ENCODE results near the gene CAMTA1.
A peak's percentile ranks its signal among the peaks of the same experiment; 100 is the strongest.

CAMTA1 gene

DNA sequence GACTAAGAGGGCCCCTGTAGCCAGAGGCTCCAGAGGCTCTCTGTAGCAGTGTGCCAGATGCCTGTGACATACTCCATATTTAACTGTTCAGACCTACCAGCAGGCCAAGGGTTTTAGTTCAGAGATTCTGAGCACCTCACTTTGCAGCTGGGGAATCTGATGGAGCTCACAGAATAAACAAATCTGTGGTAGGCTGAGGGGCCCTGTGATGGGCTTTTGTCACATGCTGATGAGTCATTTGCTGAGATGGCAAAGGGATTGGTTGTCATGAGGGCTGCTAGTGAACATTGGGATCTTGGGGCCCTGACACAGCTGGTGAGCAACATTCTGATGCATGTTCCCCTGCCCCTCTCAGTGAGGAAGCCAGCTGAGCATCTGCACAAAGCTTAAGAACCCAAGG, 482.2 kb downstream of the CAMTA1 start:
- DNase-seq: peak; percentile 57

GRCh38 chr1:7268983-7269382, 483.7 kb downstream of the CAMTA1 start:
- no peak for DNase-seq

DNA sequence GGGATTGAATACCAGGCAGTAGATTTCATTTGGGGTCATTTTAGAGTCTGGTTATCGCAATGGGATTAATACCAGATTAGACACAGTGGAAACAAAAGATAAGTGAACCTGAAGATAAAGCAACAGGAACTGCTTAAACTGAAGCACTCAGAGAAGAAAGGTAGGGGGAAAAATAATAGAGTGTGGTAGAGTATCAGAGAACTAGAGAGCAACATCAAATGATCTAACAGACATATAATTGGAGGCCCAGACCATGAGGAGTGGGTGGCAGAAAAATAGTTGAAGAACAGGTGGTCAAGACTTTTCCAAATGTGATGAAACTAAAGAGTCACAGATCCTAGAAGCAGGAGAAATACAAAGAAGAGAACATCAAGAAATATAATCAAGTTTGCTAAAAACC, 484.3 kb downstream of the CAMTA1 start:
- no peak for DNase-seq

- no peak for DNase-seq
Observed at GRCh38 chr1:7274256-7274655, 489.0 kb downstream of the CAMTA1 start.

GRCh38 chr1:7278045-7278444, 492.8 kb downstream of the CAMTA1 start:
- DNase-seq: no peak

DNA sequence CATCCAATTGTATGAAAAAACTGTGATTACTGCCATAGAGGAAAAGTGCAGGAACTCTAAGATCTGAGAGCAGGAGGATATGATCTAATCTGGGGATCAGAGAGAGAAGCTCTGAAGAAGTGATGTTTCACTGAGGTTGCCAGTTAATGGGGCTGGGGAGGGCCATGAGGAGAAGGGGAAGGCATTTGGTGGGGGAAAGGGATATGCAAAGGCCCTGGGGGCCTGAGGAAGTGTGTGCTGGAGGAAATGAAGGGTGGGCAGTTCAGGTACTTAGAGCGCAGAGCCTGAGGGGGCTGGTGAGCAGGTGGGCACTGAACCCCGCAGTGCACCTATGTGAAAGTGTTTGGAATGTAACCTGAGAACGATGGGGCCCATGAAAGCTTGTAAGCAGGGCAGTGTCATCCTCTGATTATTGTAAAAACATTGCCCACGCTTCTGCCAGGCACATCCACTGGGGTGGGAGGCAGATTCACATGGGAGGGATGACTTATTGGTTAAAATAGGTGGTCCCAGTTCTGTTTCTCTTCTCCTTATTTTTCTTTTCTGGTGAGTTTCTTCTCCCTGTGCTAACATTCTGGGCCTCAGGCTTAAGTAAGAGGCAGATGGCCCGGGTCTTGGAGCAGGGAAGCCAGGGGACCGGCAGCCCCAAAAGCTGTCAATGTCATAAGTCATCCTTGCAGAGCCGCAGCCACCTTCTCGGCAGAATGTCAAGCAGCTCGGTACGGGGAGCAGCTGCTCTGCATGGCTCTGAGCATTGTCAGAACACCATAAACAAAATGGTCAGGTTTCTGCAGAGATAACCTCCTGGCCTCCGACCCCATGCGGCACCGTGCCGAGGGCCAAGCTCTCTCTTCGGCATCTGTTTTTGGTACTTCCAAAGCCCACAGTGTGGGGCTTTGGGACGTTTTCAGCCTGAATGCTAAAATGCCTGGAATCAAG, 493.8 kb downstream of the CAMTA1 start:
- no peak for DNase-seq

DNA sequence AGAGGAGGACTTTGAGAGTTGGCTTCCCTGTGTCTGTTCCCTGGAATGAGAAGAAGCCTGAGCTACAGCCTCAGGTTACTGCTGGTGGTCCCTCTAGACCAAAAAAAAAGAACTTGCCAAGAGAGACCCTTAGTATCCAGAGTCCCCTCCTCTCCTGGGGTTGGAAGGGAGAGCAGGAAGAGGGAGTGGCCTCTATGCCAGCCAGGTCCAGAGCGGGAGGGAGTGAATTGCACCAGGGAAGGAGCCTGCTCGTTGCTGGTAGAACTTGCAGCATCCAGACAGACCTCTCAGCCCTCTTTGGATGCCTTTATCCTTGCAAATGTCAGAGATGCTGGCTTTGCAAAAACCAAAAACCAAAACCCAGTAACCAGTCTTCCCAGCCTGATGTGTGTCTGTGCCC, 494.5 kb downstream of the CAMTA1 start:
- no peak for DNase-seq

DNA sequence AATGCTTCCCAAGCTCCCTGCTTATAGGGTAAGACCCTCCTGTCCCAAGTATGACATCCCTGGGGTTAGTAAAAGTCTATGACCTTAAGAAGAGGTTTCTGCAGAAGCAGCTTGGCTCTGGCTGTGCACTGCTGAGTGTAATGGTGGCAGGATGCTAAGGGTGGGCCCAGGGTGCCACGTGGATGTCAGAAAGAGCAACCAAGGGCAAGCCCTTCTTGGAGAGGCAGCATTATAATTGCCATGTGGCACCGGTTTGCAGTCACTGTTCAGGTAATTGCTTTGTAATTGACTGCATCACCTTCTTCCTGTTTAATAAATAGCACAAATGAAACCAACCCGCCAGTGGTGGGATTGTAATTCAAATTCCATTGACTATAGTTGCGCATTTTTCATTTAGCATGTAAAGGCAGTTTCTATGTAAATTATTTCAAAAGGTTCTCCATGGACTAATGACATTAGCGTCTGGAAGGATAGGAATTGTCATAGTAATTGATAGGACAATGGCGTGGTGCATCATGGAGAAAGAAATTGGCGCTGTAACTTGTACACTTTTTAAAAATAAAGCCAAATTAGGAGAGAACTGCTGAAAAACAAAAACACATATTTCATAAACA, 495.2 kb downstream of the CAMTA1 start:
- no peak for DNase-seq

DNA sequence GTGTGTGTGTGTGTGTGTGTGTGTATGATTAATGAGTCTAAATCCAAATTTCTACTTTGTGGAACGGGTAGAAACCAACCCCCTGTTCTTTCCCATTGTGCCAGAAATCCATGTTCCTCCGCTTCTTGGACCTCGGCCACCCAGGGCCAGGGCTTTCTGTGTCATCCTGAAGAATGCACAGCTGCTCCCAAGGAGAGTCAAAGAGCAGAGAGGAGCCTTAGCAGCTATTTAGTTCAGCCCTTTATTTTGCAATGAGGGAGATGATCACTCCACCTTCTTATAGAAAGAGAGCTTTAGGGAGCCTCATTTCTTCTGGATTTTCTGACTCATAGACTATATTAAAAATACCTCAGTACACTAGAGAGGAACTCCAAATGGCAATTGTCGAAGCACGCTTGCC, 496.6 kb downstream of the CAMTA1 start:
- DNase-seq: peak; percentile 87

DNA sequence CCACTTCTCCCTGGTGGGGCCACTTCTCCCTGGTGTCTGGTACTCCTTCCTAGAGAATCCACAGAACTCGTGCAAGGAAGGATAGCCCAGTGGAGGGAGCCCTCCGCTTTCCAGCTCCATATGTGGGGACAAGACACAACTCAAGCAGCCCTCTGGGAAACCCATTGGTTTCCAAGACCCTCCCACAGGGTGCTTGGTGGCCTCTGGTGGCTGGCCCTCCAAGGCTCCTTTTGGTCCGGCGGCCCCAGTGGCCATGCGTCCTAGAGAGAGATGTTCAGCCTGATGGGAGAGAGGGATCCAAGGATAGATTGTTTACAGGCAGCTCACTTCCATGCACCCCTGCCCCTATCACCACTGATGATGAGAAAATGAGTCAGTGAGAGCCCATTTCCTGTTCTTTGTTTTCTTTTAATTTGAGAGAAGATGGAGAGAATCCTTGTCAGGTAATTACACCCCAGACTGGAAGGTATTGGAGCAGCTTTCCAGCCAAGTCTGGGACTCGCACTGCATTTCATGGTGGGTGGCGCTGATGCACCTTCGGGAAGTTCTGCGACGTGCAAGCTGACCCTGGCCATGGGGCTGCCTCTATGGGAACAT, 499.7 kb downstream of the CAMTA1 start:
- DNase-seq: no peak

DNA sequence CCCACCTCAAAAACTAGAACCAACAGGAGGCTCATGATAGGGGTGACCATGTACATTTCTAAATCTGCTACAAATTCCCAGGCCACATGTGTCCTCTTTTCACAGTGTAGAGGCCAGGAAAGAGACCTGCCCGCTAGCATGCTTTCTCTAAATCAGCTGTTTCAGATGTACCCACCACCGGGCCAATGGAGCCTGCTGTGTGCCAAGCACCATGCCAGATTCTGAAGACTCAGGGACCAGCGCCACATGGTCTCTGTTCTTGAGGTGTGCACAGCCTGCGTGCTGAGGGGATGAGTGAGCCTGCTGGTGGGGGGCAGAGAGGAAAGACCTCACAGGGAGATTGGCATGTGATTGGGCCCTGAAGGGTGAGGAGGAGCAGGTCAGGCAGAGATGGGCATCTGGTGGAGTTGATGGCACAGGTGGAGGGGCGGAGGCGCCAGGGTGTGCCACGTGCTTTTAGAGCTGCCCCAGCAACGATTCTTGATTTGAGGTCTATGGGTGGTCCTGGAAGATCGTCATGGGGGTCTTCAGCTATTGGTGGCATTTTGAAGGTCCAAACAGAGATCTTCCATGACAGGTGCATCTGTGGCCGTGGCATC, 500.7 kb downstream of the CAMTA1 start:
- no peak for DNase-seq

GRCh38 chr1:7287013-7287412, 501.8 kb downstream of the CAMTA1 start:
- DNase-seq: no peak

- no peak for DNase-seq
Observed at GRCh38 chr1:7288992-7289391, 503.7 kb downstream of the CAMTA1 start.

GRCh38 chr1:7289694-7290093, 504.4 kb downstream of the CAMTA1 start:
- no peak for DNase-seq

DNA sequence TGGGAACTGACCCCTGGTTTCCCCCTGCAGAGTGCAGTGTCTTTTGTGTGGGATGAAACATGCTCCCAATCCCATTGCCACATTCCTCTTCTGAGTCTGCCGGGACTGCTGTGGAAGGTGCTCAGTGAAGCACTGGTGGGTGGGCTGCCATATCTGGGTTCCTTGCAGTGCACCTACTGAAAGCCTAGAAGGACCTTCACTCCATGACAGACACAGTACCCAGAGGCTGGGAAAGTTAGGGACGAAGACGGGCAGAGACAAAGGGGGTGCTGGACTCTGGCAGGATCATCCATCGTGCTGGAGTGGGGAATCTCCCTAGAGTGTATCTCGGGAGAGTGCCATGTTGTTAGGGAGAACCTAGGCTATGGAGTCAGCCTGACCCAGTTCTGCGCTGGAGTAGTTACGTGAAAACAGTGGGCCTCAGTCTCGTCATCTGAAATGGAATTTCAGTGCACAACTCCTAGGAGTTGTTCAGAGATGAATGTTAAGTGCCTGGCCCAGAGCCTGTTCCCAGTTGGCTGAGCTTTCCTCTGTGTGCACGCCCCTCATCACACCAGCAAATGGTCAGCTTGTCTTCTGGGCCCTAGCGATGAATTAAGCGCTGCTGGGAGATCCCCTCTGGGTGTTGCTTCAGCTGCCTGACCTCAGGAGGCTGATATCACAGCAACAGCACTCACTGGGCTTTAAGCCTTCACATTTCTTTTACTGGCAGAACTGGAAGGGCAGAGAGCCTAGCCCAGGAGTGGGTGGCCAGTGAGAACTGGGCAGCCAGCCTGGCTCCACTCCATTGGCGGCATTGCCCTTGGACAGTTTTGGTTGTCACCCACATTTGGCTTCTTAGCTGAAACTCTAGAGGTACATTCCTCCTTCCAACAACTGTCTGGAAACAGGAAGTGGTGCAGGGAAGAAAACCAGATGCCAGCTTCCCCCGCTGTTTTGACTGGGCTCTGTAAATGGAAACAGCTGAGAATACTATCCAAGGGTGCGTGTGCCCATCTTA, 506.0 kb downstream of the CAMTA1 start:
- peak; percentile 59 for DNase-seq

DNA sequence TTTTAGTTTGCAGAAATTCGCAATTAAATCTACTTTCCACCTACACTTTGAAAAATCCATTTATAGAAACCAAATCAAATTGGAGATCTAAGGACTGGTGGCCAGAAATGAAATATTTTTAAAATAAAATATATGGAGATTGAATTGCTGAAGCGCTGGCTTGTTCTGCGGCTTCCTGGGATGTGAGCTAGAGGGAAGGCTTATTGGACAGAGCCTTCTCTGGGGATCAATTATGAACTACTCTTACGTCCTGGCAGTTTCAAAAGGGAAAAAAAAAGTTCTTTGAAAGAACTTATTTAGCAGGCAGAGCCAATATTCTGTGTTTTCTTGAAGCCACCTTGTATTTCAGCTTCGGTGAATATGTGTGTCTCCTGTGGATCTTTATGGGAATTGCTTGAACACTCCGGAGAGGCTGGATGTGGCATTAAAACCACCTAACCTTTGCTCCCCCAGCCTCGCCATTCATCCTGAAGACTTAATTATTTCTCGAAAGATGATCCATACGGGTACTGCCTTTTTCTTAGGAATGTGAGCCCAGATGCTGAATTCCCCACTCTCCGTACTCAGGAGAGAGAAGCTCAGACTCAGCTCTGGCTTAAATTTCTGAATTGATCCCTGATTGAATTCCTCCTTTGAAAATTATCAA, 506.9 kb downstream of the CAMTA1 start:
- no peak for DNase-seq

- DNase-seq: no peak
Observed at GRCh38 chr1:7292714-7293419, 507.6 kb downstream of the CAMTA1 start.

DNA sequence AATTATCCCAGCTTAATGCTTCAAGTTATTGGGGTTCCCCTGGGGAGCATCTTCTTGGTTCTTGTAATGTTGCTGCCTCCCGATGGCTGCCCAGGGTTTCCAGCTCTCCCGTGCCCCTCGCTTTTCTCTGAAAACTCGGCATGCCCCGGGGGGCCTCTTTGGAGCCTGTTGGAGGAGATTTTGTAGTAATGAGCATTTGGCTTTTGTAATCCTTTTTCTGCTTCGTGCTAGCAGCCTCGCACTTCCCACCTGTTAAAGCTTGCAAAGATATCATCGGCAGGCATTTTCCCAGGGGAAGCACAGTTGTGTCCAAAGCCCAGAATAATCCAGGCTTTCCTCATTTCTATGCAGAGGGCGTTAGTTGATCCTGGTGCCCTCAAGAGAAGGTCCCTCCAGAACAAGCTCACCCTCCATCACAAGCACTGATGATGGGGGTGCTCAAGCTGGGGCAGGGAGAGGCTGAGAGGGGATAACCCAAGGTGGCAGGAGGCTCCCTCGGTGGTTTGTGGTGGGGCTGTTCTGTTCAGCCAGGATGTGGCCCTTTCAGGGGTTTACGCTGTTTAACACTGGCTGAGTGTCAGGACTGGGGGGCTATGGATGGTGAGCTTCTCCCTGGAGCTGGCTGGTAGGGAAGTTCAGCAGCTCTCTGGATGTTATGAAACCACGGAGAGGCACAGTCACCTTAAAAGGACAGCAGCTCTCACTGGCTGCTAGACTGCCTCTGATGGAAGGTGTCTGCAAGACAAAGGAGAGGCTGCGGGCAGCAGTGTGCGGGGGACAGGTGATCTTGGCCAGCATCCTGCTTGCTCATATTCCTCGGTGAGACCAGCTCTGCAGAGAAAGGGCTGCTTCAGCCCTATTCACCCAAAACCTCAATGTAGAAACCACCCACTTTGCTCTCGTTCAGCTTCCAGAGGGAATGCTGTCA, 508.7 kb downstream of the CAMTA1 start:
- DNase-seq: no peak

- DNase-seq: no peak
Observed at GRCh38 chr1:7294636-7295035, 509.4 kb downstream of the CAMTA1 start.

GRCh38 chr1:7295946-7296345, 510.7 kb downstream of the CAMTA1 start:
- no peak for DNase-seq
